IMR-90 (cell line): ENCODE results near the gene FDX1. TPM values are rescaled to one million over a fixed set of nuclear protein-coding genes. Genes with fewer than 3 reads are reported as not detected.

Source experiments
- ATAC-seq: fragments of 200-7000 bp; cut with Tn5 transposase; 2 replicates; pipeline ENCODE4 v1.9.1; 2020; ENCODE audit warnings: low read depth, mild to moderate bottlenecking, moderate library complexity
- BruUV-seq: library from RNA; stranded (reverse); fragments of 400-500 nt; replicated peaks from 2 replicates; lab custom pipeline; 2021; lab: Mats Ljungman, UMichigan
- CTCF ChIA-PET: fragments of 300-600 bp; formaldehyde crosslinking; extraction: SDS; loops from one replicate; lab custom pipeline; 2021; ENCODE audit warnings: antibody characterized with exemption; lab: Yijun Ruan, JAX
- POLR2A ChIA-PET: fragments of 300-600 bp; sonication (Branson Sonifier 250); formaldehyde crosslinking; loops from one replicate; lab custom pipeline; 2022; ENCODE audit warnings: antibody characterized with exemption; ENCODE audit not compliant: unreplicated experiment; lab: Charles Lee
- DNase-seq: peaks from one replicate; pipeline ENCODE4 v3.0.0; 2013
- H2AFZ ChIP-seq: replicated peaks from 2 replicates; pipeline ENCODE3; 2013; ENCODE audit warnings: low read length, mild to moderate bottlenecking; ENCODE audit not compliant: poor library complexity
- H2AK5ac ChIP-seq: 2 replicates; pipeline ENCODE4 v1.6.1; 2013; ENCODE audit warnings: low read depth, low read length, inconsistent platforms
- H2AK9ac ChIP-seq: replicated peaks from 2 replicates; pipeline ENCODE3; 2013; ENCODE audit warnings: mild to moderate bottlenecking, low read depth, low read length, moderate library complexity; ENCODE audit not compliant: poor library complexity
- H2BK120ac ChIP-seq: 2 replicates; pipeline ENCODE4 v1.6.1; 2013; ENCODE audit warnings: low read depth, low read length, inconsistent platforms
- H2BK15ac ChIP-seq: 3 replicates; pipeline ENCODE4 v1.6.1; 2013; ENCODE audit warnings: low read depth, low read length, inconsistent platforms
- H2BK20ac ChIP-seq: 2 replicates; pipeline ENCODE4 v1.6.1; 2013; ENCODE audit warnings: low read depth, mild to moderate bottlenecking, inconsistent platforms, low read length, moderate library complexity
- H2BK5ac ChIP-seq: 2 replicates; pipeline ENCODE4 v1.6.1; 2013; ENCODE audit warnings: mild to moderate bottlenecking, low read depth, low read length, inconsistent platforms; ENCODE audit not compliant: poor library complexity, severe bottlenecking
- H3K14ac ChIP-seq: replicated peaks from 2 replicates; pipeline ENCODE4 v1.6.1; 2013; ENCODE audit warnings: low read depth, low read length, inconsistent platforms
- H3K18ac ChIP-seq: 2 replicates; pipeline ENCODE4 v1.6.1; 2013; ENCODE audit warnings: low read depth, low read length, control low read depth
- H3K23ac ChIP-seq: 2 replicates; pipeline ENCODE4 v1.6.1; 2013; ENCODE audit warnings: low read depth, low read length, inconsistent platforms
- H3K27ac ChIP-seq: 2 replicates; pipeline ENCODE4 v1.5.1; 2013; ENCODE audit warnings: mild to moderate bottlenecking, control low read depth, low read length; ENCODE audit not compliant: insufficient read depth
- H3K27me3 ChIP-seq: 2 replicates; pipeline ENCODE4 v1.6.1; 2013; ENCODE audit warnings: low read length; ENCODE audit not compliant: control insufficient read depth, insufficient read depth
- H3K36me3 ChIP-seq: 2 replicates; pipeline ENCODE4 v1.6.1; 2013; ENCODE audit warnings: low read length, mixed read lengths; ENCODE audit not compliant: control insufficient read depth, insufficient read depth
- H3K4ac ChIP-seq: 2 replicates; pipeline ENCODE4 v1.6.1; 2013; ENCODE audit warnings: low read depth, low read length, inconsistent platforms
- H3K4me1 ChIP-seq: 2 replicates; pipeline ENCODE4 v1.6.1; 2013; ENCODE audit warnings: low read length, mixed read lengths; ENCODE audit not compliant: control insufficient read depth, insufficient read depth
- H3K4me2 ChIP-seq: 2 replicates; pipeline ENCODE4 v1.6.1; 2013; ENCODE audit warnings: low read depth, mild to moderate bottlenecking, control low read depth, low read length, moderate library complexity
- H3K4me3 ChIP-seq: 2 replicates; pipeline ENCODE4 v1.5.1; 2013; ENCODE audit warnings: low read depth, mild to moderate bottlenecking, control low read depth, low read length, moderate library complexity; ENCODE audit not compliant: insufficient read depth
- H3K56ac ChIP-seq: 2 replicates; pipeline ENCODE4 v1.6.1; 2013; ENCODE audit warnings: low read length, inconsistent platforms; ENCODE audit not compliant: insufficient read depth; ENCODE audit errors: extremely low read depth
- H3K79me1 ChIP-seq, 2 experiments: 2 replicates each; pipeline ENCODE4 v1.6.1; 2013; ENCODE audit warnings: low read length in 2 of 2, inconsistent platforms in 1 of 2, low read depth in 1 of 2
- H3K9ac ChIP-seq: 2 replicates; pipeline ENCODE4 v1.6.1; 2013; ENCODE audit warnings: low read depth, low read length, control low read depth
- H3K9me1 ChIP-seq: 2 replicates; pipeline ENCODE4 v1.6.1; 2013; ENCODE audit warnings: low read length, inconsistent platforms; ENCODE audit not compliant: insufficient read depth
- H3K9me3 ChIP-seq: 2 replicates; pipeline ENCODE4 v1.6.1; 2013; ENCODE audit warnings: low read length; ENCODE audit not compliant: control insufficient read depth, insufficient read depth
- H4K20me1 ChIP-seq: 2 replicates; pipeline ENCODE4 v1.6.1; 2013; ENCODE audit warnings: low read length, inconsistent platforms; ENCODE audit not compliant: insufficient read depth
- H4K5ac ChIP-seq: 2 replicates; pipeline ENCODE4 v1.6.1; 2013; ENCODE audit warnings: mild to moderate bottlenecking, low read depth, low read length, control low read depth
- H4K8ac ChIP-seq, 2 experiments: 2 replicates each; pipeline ENCODE4 v1.6.1; 2013; ENCODE audit warnings: low read depth in 2 of 2, low read length in 2 of 2, control low read depth in 1 of 2, inconsistent platforms in 1 of 2
- H4K91ac ChIP-seq: 2 replicates; pipeline ENCODE4 v1.6.1; 2013; ENCODE audit warnings: low read depth, low read length, inconsistent platforms; ENCODE audit not compliant: insufficient read depth
- BHLHE40 ChIP-seq: fragments of 150-350 bp; IDR thresholded peaks from 2 replicates; pipeline ENCODE4 v1.6.1; 2016; ENCODE audit warnings: mild to moderate bottlenecking, low read depth, low read length
- CEBPB ChIP-seq: IDR thresholded peaks from 2 replicates; pipeline ENCODE4 v1.6.1; 2012; ENCODE audit warnings: low read depth, low read length, improper control_type of control experiment
- CHD1 ChIP-seq: IDR thresholded peaks from 2 replicates; pipeline ENCODE4 v1.6.1; 2012; ENCODE audit warnings: low read depth, low read length, improper control_type of control experiment
- CTCF ChIP-seq: conservative IDR thresholded peaks from 2 replicates; pipeline ENCODE4 v1.5.1; 2012; ENCODE audit warnings: mild to moderate bottlenecking, low read depth, low read length, improper control_type of control experiment
- ELK1 ChIP-seq: fragments of 150-350 bp; IDR thresholded peaks from 2 replicates; pipeline ENCODE4 v1.6.1; 2016; ENCODE audit warnings: low read depth, mild to moderate bottlenecking, low read length, moderate library complexity, borderline replicate concordance
- FOS ChIP-seq: fragments of 150-350 bp; IDR thresholded peaks from 2 replicates; pipeline ENCODE4 v1.6.1; 2016; ENCODE audit warnings: low read depth, low read length
- MAFK ChIP-seq: IDR thresholded peaks from 2 replicates; pipeline ENCODE4 v1.6.1; 2012; ENCODE audit warnings: low read depth, low read length, improper control_type of control experiment
- MAZ ChIP-seq: IDR thresholded peaks from 2 replicates; pipeline ENCODE4 v1.6.1; 2012; ENCODE audit warnings: low read depth, mild to moderate bottlenecking, low read length, improper control_type of control experiment, moderate library complexity, borderline replicate concordance
- MXI1 ChIP-seq: IDR thresholded peaks from 2 replicates; pipeline ENCODE4 v1.6.1; 2012; ENCODE audit warnings: low read depth, mild to moderate bottlenecking, low read length, moderate library complexity, borderline replicate concordance
- NFE2L2 ChIP-seq: fragments of 150-350 bp; IDR thresholded peaks from 2 replicates; pipeline ENCODE4 v1.6.1; 2016; ENCODE audit warnings: low read depth, mild to moderate bottlenecking, low read length
- POLR2A ChIP-seq: IDR thresholded peaks from 2 replicates; pipeline ENCODE4 v1.6.1; 2012; ENCODE audit warnings: mild to moderate bottlenecking, low read depth, low read length
- RAD21 ChIP-seq: IDR thresholded peaks from 2 replicates; pipeline ENCODE4 v1.6.1; 2012; ENCODE audit warnings: low read length, improper control_type of control experiment
- RCOR1 ChIP-seq: IDR thresholded peaks from 2 replicates; pipeline ENCODE4 v1.6.1; 2012; ENCODE audit warnings: mild to moderate bottlenecking, low read length, improper control_type of control experiment; ENCODE audit not compliant: insufficient replicate concordance
- RFX5 ChIP-seq: IDR thresholded peaks from 2 replicates; pipeline ENCODE4 v1.8.0; 2012; ENCODE audit warnings: low read depth, mild to moderate bottlenecking, low read length, moderate library complexity
- SMC3 ChIP-seq: fragments of 150-350 bp; IDR thresholded peaks from 2 replicates; pipeline ENCODE4 v1.6.1; 2016; ENCODE audit warnings: low read depth, mild to moderate bottlenecking, antibody characterized with exemption, low read length, moderate library complexity
- USF2 ChIP-seq: fragments of 150-350 bp; IDR thresholded peaks from 2 replicates; pipeline ENCODE4 v1.6.1; 2017; ENCODE audit warnings: mild to moderate bottlenecking, antibody characterized with exemption, low read length, low read depth
- WGBS, 2 experiments: methylation state at CpG; one replicate each; pipeline versions ENCODE4 v1.1.5 to v1.1.7; 2013; ENCODE audit warnings: missing lambda C conversion rate in 2 of 2; ENCODE audit not compliant: insufficient read length in 1 of 2; ENCODE audit errors: extremely low coverage in 2 of 2; 5-methylcytosine and 5-hydroxymethylcytosine counted together
- dilution Hi-C: fragments of 300-500 bp; cut with HindIII; formaldehyde crosslinking; loops from one replicate; pipeline ENCODE4 v1.14.3; 2018; ENCODE audit warnings: low sequenced_read_pairs; ENCODE audit not compliant: unreplicated experiment
- in situ Hi-C: fragments of 300-500 bp; cut with MboI; formaldehyde crosslinking; loops from 3 replicates; pipeline ENCODE4 v1.14.3; 2019; ENCODE audit warnings: low sequenced_read_pairs, inconsistent platforms, mixed read lengths
- intact Hi-C: fragments of 100-400 bp; cut with micrococcal nuclease; formaldehyde crosslinking; loops from 2 replicates; pipeline ENCODE4 v1.10.0; 2022
- polyA plus RNA-seq, 3 experiments: library from polyadenylated mRNA; depleted of rRNA; stranded (reverse); fragments of >200 nt; gene quantifications; 2 replicates each; pipeline ENCODE4 v1.2.3, GENCODE V29; 2012; ENCODE audit warnings: low replicate concordance in 1 of 3
- total RNA-seq: library from RNA; depleted of rRNA; stranded (reverse); fragments of >200 nt; gene quantifications from 2 replicates; pipeline ENCODE4 v1.2.3, GENCODE V29; 2012

FDX1 gene
- total and polyA plus RNA-seq, 2 of the 4 experiments (the other 2 are of a cell fraction) = 4.3 to 5.1 TPM

DNA sequence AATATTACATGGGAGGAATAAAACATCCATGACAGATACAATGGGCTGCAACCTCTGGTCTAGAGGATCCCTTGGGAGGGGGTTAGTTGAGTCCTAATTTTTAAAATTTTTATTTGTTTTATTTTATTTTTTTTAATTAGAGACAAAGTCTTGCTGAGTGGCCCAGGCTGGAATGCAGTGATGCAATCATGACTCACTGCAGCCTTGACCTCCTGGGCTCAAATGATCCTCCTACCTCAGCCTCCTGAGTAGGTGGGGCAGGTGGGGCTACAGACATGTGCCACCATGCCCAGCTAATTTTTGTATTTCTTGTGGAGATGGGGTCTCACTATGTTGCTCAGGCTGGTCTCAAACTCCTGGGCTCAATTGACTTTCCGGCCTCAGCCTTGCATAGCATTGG is 43.1 kb downstream of the FDX1 start:
- Histone ChIP-seq H4K5ac (no peak overlapping the region), H3K27me3 (no peaks in the 10 kb centered on the region), H4K20me1 (no peaks in the 10 kb centered on the region), H3K9me3 (no peaks in the 10 kb centered on the region), H2BK5ac (no peak overlapping the region), H3K4me1 (peaks cover 14% of the 10 kb centered on the region), H3K79me1 (no peaks in the 10 kb centered on the region), H2BK15ac (no peak overlapping the region), H2BK120ac (0 out of 2 replicates have a peak overlapping the region, but pooled peaks have one; percentile 19), H2AFZ (no peak overlapping the region), H3K56ac (no peak overlapping the region), H4K8ac (peak overlapping the region in 1 of 2 experiments; percentile 2; a peak in 1 of 4 replicates), H2AK5ac (peak overlapping the region; percentile 62; the same call in 1 of the 2 replicates), H2AK9ac (no peak overlapping the region), H3K4me3 (no peak overlapping the region), H3K36me3 (no peaks in the 10 kb centered on the region), H3K4me2 (no peak overlapping the region), H4K91ac (no peak overlapping the region), H3K9me1 (peaks cover 5% of the 10 kb centered on the region), H3K18ac (no peak overlapping the region), H3K4ac (no peak overlapping the region), H3K23ac (no peak overlapping the region), H3K27ac (no peak overlapping the region), H2BK20ac (no peak overlapping the region; the same call in 1 of the 2 replicates), H3K9ac (no peak overlapping the region), H3K14ac (no peak overlapping the region)
- intact Hi-C loops (loop anchor here (5.0 kb wide), 1 partner anchor 94 kb away; no protein-coding TSS in a partner anchor), in situ Hi-C loops (loop anchor here (25.0 kb wide), 2 partner anchors 239 to 964 kb away; partner anchors contain the start of gene ARHGAP20), dilution Hi-C loops (no loop called here)
- WGBS, 2 experiments = no CpG with 5 or more reads among the region's 1 CpG
- ATAC-seq = no peak
- ChIA-PET POLR2A (no interaction called here), CTCF (no interaction called here)
- BruUV-seq = no TSS peak
- no peak for TF ChIP-seq CTCF
- no peak for TF ChIP-seq USF2
- no peak for TF ChIP-seq SMC3
- TF ChIP-seq NFE2L2 = no peak
- TF ChIP-seq CHD1 = no peak
- no peak for TF ChIP-seq POLR2A
- no peak for TF ChIP-seq ELK1
- no peak for TF ChIP-seq RCOR1
- TF ChIP-seq BHLHE40 = no peak
- no peak for TF ChIP-seq MAZ
- no peak for TF ChIP-seq MAFK
- TF ChIP-seq RAD21 = no peak
- no peak for TF ChIP-seq RFX5
- no peak for TF ChIP-seq MXI1
- TF ChIP-seq CEBPB = peak; percentile 79
- TF ChIP-seq FOS = 0 out of 2 replicates have a peak, but pooled peaks have one; percentile 25
- DNase-seq = peak; percentile 34
